Stomach (tissue), 4 donors: ENCODE measurements around the gene PBX2.

Experiments used
- POLR2A ChIP-seq, 4 donors: fragments of 450-650 bp; IDR thresholded peaks; one replicate each; pipeline ENCODE4 v1.6.1; 2016; ENCODE audit warnings: antibody characterized with exemption in 4 of 4, control low read depth in 2 of 4, mild to moderate bottlenecking in 1 of 4, moderate library complexity in 1 of 4
- POLR2AphosphoS5 ChIP-seq, 3 donors: sonication (generic); formaldehyde crosslinking; IDR thresholded peaks; one replicate each; pipeline ENCODE4 v1.6.1; 2016; ENCODE audit warnings: antibody characterized with exemption in 3 of 3

GRCh38 chr6:32168807-32169591 is 21.0 kb downstream of the PBX2 start:
- TF ChIP-seq POLR2A (IDR thresholded peaks at IDR 0.05) (no peak), POLR2AphosphoS5 (IDR thresholded peaks at IDR 0.05) (no peak)
